IMR-90 (cell line): Measurements from ENCODE around the gene BAIAP2. TPM values are rescaled to one million over a fixed set of nuclear protein-coding genes. Genes with fewer than 3 reads are reported as not detected.

Experiments used
- NFE2L2 ChIP-seq: fragments of 150-350 bp; IDR thresholded peaks from 2 replicates; pipeline ENCODE4 v1.6.1; 2016; ENCODE audit warnings: low read depth, mild to moderate bottlenecking, low read length
- RCOR1 ChIP-seq: IDR thresholded peaks from 2 replicates; pipeline ENCODE4 v1.6.1; 2012; ENCODE audit warnings: mild to moderate bottlenecking, low read length, improper control_type of control experiment; ENCODE audit not compliant: insufficient replicate concordance
- polyA plus RNA-seq, 3 experiments: library from polyadenylated mRNA; depleted of rRNA; stranded (reverse); fragments of >200 nt; gene quantifications; 2 replicates each; pipeline ENCODE4 v1.2.3, GENCODE V29; 2012; ENCODE audit warnings: low replicate concordance in 1 of 3
- total RNA-seq: library from RNA; depleted of rRNA; stranded (reverse); fragments of >200 nt; gene quantifications from 2 replicates; pipeline ENCODE4 v1.2.3, GENCODE V29; 2012
- TF ChIP-seq, protein P1 (sequence below): fragments of 150-350 bp; IDR thresholded peaks from 2 replicates; pipeline ENCODE4 v1.6.1; 2016; ENCODE audit warnings: low read depth, mild to moderate bottlenecking, low read length, moderate library complexity, borderline replicate concordance

The BAIAP2 gene
- total and polyA plus RNA-seq, 2 of the 4 experiments (the other 2 are of a cell fraction): 18.3 to 32.6 TPM

GRCh38 chr17:81120695-81121621, 86.0 kb downstream of the BAIAP2 start (continued):
- TF ChIP-seq, protein P1, sequence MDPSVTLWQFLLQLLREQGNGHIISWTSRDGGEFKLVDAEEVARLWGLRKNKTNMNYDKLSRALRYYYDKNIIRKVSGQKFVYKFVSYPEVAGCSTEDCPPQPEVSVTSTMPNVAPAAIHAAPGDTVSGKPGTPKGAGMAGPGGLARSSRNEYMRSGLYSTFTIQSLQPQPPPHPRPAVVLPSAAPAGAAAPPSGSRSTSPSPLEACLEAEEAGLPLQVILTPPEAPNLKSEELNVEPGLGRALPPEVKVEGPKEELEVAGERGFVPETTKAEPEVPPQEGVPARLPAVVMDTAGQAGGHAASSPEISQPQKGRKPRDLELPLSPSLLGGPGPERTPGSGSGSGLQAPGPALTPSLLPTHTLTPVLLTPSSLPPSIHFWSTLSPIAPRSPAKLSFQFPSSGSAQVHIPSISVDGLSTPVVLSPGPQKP: no peak
- TF ChIP-seq RCOR1: no peak
- TF ChIP-seq NFE2L2: no peak
